Measurements from ENCODE around the gene WDFY2.

DNA sequence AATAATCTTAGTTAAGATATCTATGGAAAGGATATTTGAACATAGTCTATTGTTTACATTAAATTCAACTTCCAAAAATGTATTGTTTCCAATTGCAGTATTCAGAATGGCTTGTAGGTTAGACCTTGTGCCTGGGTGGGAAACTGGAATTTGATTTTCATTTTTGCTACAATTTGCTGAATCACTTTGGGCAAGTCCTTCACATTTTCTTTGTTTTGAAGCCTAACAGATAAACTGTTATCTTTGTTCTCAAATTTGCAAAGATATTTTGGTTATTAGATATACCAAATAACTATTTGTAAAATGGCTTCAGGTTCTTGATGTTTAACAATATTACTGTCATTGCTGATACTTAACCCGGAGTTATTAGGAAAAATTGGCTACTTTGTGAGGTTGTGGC lies 82.6 kb downstream of the WDFY2 start:
- TF ChIP-seq CTCF (IDR thresholded peaks at IDR 0.05; ENCODE audit: low read depth, low read length, missing input control), result no peak
- TF ChIP-seq SP1 (IDR thresholded peaks at IDR 0.05), result no peak
- TF ChIP-seq REST (IDR thresholded peaks at IDR 0.05), result no peak
- no peak for TF ChIP-seq JUND (IDR thresholded peaks at IDR 0.05)
- no peak for TF ChIP-seq TAF1 (conservative IDR thresholded peaks at IDR 0.05)
- no peak for TF ChIP-seq FOXA1 (IDR thresholded peaks at IDR 0.05)
- TF ChIP-seq ATF3 (IDR thresholded peaks at IDR 0.05), result no peak
